ENCODE data around the gene COL24A1.
A peak's percentile ranks its signal among the peaks of the same experiment; 100 is the strongest.

Gene COL24A1

GRCh38 chr1:86156566-86157455 is at the start of gene COL24A1:
Gene COL24A1 (minus strand): TSS chr1:86156772. CDS start chr1:86156396, 376 bp downstream.
- DNase-seq (ENCODE audit: low read depth, low spot score): peak; percentile 76
- Histone ChIP-seq H3K4me3 (ENCODE audit: insufficient read length, low read depth) (peak within 1 kb of the TSS; percentile 60), H3K27me3 (ENCODE audit: insufficient read depth, insufficient read length) (peaks cover 21% of the 10 kb centered on the region), H3K36me3 (ENCODE audit: insufficient read depth, insufficient read length, low read length) (no peaks in the 10 kb centered on the region), H3K4me1 (ENCODE audit: insufficient read depth, insufficient read length) (peaks cover 7% of the 10 kb centered on the region), H3K9ac (ENCODE audit: insufficient read length, low read depth) (peak within 1 kb of the TSS; percentile 57), H3K9me3 (ENCODE audit: insufficient read depth, low read length) (no peaks in the 10 kb centered on the region)
- TF ChIP-seq ZNF274 (IDR thresholded peaks at IDR 0.05; ENCODE audit: low read depth, low read length) (no peak), YY1 (IDR thresholded peaks at IDR 0.05; ENCODE audit: insufficient read depth, insufficient read length) (no peak), SUZ12 (IDR thresholded peaks at IDR 0.05; ENCODE audit: extremely low read depth, insufficient read depth, insufficient read length) (no peak)

- no peaks in the 10 kb centered on the region for H3K4me1 ChIP-seq (ENCODE audit: insufficient read depth, insufficient read length)
- H3K9me3 ChIP-seq (ENCODE audit: insufficient read depth, low read length): no peaks in the 10 kb centered on the region
- no peak overlapping the region for H3K4me3 ChIP-seq (ENCODE audit: insufficient read length, low read depth)
- TF ChIP-seq SUZ12 (IDR thresholded peaks at IDR 0.05; ENCODE audit: extremely low read depth, insufficient read depth, insufficient read length): no peak
- no peak for TF ChIP-seq ZNF274 (IDR thresholded peaks at IDR 0.05; ENCODE audit: low read depth, low read length)
- TF ChIP-seq YY1 (IDR thresholded peaks at IDR 0.05; ENCODE audit: insufficient read depth, insufficient read length): no peak
- H3K36me3 ChIP-seq (ENCODE audit: insufficient read depth, insufficient read length, low read length): no peaks in the 10 kb centered on the region
- DNase-seq (ENCODE audit: low read depth, low spot score): no peak
- H3K27me3 ChIP-seq (ENCODE audit: insufficient read depth, insufficient read length): no peaks in the 10 kb centered on the region
- no peak overlapping the region for H3K9ac ChIP-seq (ENCODE audit: insufficient read length, low read depth)
These were observed 49.2 kb upstream of the COL24A1 start for GRCh38 chr1:86205741-86206140.

- no peak for TF ChIP-seq ZNF274 (IDR thresholded peaks at IDR 0.05; ENCODE audit: low read depth, low read length)
- no peak for TF ChIP-seq SUZ12 (IDR thresholded peaks at IDR 0.05; ENCODE audit: extremely low read depth, insufficient read depth, insufficient read length)
- no peak for TF ChIP-seq YY1 (IDR thresholded peaks at IDR 0.05; ENCODE audit: insufficient read depth, insufficient read length)
- H3K4me1 ChIP-seq (ENCODE audit: insufficient read depth, insufficient read length): no peaks in the 10 kb centered on the region
- no peaks in the 10 kb centered on the region for H3K9me3 ChIP-seq (ENCODE audit: insufficient read depth, low read length)
- no peaks in the 10 kb centered on the region for H3K36me3 ChIP-seq (ENCODE audit: insufficient read depth, insufficient read length, low read length)
- H3K27me3 ChIP-seq (ENCODE audit: insufficient read depth, insufficient read length): no peaks in the 10 kb centered on the region
- no peak for DNase-seq (ENCODE audit: low read depth, low spot score)
- no peak overlapping the region for H3K9ac ChIP-seq (ENCODE audit: insufficient read length, low read depth)
- no peak overlapping the region for H3K4me3 ChIP-seq (ENCODE audit: insufficient read length, low read depth)
These were observed 46.2 kb upstream of the COL24A1 start for GRCh38 chr1:86202552-86203340.

- no peaks in the 10 kb centered on the region for H3K4me1 ChIP-seq (ENCODE audit: insufficient read depth, insufficient read length)
- DNase-seq (ENCODE audit: low read depth, low spot score): no peak
- no peaks in the 10 kb centered on the region for H3K9me3 ChIP-seq (ENCODE audit: insufficient read depth, low read length)
- H3K9ac ChIP-seq (ENCODE audit: insufficient read length, low read depth): no peak overlapping the region
- H3K4me3 ChIP-seq (ENCODE audit: insufficient read length, low read depth): no peak overlapping the region
- TF ChIP-seq YY1 (IDR thresholded peaks at IDR 0.05; ENCODE audit: insufficient read depth, insufficient read length) (no peak), ZNF274 (IDR thresholded peaks at IDR 0.05; ENCODE audit: low read depth, low read length) (no peak), SUZ12 (IDR thresholded peaks at IDR 0.05; ENCODE audit: extremely low read depth, insufficient read depth, insufficient read length) (no peak)
- no peaks in the 10 kb centered on the region for H3K36me3 ChIP-seq (ENCODE audit: insufficient read depth, insufficient read length, low read length)
- no peaks in the 10 kb centered on the region for H3K27me3 ChIP-seq (ENCODE audit: insufficient read depth, insufficient read length)
These were observed 44.7 kb upstream of the COL24A1 start for GRCh38 chr1:86201311-86201710.

- H3K4me1 ChIP-seq (ENCODE audit: insufficient read depth, insufficient read length): no peaks in the 10 kb centered on the region
- H3K27me3 ChIP-seq (ENCODE audit: insufficient read depth, insufficient read length): no peaks in the 10 kb centered on the region
- no peak overlapping the region for H3K9ac ChIP-seq (ENCODE audit: insufficient read length, low read depth)
- no peaks in the 10 kb centered on the region for H3K9me3 ChIP-seq (ENCODE audit: insufficient read depth, low read length)
- no peak for TF ChIP-seq ZNF274 (IDR thresholded peaks at IDR 0.05; ENCODE audit: low read depth, low read length)
- no peak for TF ChIP-seq SUZ12 (IDR thresholded peaks at IDR 0.05; ENCODE audit: extremely low read depth, insufficient read depth, insufficient read length)
- TF ChIP-seq YY1 (IDR thresholded peaks at IDR 0.05; ENCODE audit: insufficient read depth, insufficient read length): no peak
- no peaks in the 10 kb centered on the region for H3K36me3 ChIP-seq (ENCODE audit: insufficient read depth, insufficient read length, low read length)
- no peak for DNase-seq (ENCODE audit: low read depth, low spot score)
- no peak overlapping the region for H3K4me3 ChIP-seq (ENCODE audit: insufficient read length, low read depth)
These were observed 44.3 kb upstream of the COL24A1 start for GRCh38 chr1:86200901-86201300.

- TF ChIP-seq SUZ12 (IDR thresholded peaks at IDR 0.05; ENCODE audit: extremely low read depth, insufficient read depth, insufficient read length) (no peak), ZNF274 (IDR thresholded peaks at IDR 0.05; ENCODE audit: low read depth, low read length) (no peak), YY1 (IDR thresholded peaks at IDR 0.05; ENCODE audit: insufficient read depth, insufficient read length) (no peak)
- no peaks in the 10 kb centered on the region for H3K4me1 ChIP-seq (ENCODE audit: insufficient read depth, insufficient read length)
- DNase-seq (ENCODE audit: low read depth, low spot score): no peak
- H3K9ac ChIP-seq (ENCODE audit: insufficient read length, low read depth): no peak overlapping the region
- H3K4me3 ChIP-seq (ENCODE audit: insufficient read length, low read depth): no peak overlapping the region
- H3K9me3 ChIP-seq (ENCODE audit: insufficient read depth, low read length): no peaks in the 10 kb centered on the region
- H3K27me3 ChIP-seq (ENCODE audit: insufficient read depth, insufficient read length): no peaks in the 10 kb centered on the region
- no peaks in the 10 kb centered on the region for H3K36me3 ChIP-seq (ENCODE audit: insufficient read depth, insufficient read length, low read length)
These were observed 40.8 kb upstream of the COL24A1 start for GRCh38 chr1:86197206-86197855.

Measured in NT2/D1 (cell line).